ENCODE data around the gene CTTN.

DNA sequence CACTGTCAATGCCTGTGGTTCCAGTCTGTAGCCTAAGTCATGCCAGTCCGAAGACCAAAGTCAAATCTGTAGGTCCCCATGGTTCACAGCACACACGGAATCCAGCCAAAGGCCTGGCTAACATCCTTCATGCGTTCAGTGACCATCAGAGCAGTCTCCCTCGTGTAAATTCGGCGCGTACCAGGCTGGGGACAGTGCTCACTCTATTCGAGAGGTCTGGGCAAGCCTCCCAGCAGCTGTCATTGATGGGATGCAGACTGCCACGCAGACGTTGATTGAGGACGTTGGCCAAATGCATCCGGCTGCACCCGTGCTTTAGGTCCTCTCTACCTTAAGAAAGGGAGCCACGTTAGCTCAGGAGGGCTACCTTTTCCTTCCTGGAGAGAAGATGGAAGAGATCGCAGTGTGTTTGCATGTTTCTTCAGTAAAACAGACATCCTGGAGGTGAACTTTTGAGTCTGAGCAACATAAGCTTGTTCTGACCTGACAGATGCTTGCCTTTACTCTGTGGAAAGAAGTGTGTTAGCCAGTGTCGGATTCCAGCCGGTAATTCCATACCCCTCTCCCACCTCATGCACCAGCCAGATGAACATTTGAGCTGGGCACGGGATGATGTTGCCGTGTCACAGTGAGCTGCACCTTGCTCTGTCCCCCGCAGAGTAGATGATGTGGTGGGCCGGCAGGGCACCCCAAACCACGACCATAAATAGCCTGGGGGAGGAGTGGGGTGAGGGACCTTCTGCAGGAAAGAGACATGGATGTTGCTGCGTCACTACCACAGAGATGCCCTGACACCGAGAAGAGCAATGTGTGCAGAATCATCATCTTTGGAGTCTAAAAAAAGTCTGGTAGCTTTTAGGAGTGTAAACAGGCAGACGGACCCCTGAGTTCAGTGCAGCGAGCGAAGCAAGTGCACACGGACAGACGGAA lies 12.2 kb downstream of the CTTN start:
- TF ChIP-seq, protein P1, sequence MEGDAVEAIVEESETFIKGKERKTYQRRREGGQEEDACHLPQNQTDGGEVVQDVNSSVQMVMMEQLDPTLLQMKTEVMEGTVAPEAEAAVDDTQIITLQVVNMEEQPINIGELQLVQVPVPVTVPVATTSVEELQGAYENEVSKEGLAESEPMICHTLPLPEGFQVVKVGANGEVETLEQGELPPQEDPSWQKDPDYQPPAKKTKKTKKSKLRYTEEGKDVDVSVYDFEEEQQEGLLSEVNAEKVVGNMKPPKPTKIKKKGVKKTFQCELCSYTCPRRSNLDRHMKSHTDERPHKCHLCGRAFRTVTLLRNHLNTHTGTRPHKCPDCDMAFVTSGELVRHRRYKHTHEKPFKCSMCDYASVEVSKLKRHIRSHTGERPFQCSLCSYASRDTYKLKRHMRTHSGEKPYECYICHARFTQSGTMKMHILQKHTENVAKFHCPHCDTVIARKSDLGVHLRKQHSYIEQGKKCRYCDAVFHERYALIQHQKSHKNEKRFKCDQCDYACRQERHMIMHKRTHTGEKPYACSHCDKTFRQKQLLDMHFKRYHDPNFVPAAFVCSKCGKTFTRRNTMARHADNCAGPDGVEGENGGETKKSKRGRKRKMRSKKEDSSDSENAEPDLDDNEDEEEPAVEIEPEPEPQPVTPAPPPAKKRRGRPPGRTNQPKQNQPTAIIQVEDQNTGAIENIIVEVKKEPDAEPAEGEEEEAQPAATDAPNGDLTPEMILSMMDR (IDR thresholded peaks at IDR 0.05; ENCODE audit: low read length) = no peak
- TF ChIP-seq EZH2 (IDR thresholded peaks at IDR 0.05; ENCODE audit: borderline replicate concordance, low read length) = no peak

Measured in OCI-LY1 (cell line).